Neural progenitor cell (in vitro differentiated cells): ENCODE results near the gene ATP10A. TPM values are rescaled to one million over a fixed set of nuclear protein-coding genes. Genes with fewer than 3 reads are reported as not detected.
A peak's percentile ranks its signal among the peaks of the same experiment; 100 is the strongest.

Source experiments
- DNase-seq: peaks from one replicate; pipeline ENCODE4 v3.0.0-alpha.2; 2016; ENCODE audit warnings: low spot score
- H2AFZ ChIP-seq: fragments of 200-600 bp; sonication (generic); replicated peaks from 2 replicates; pipeline ENCODE4 v1.6.1; 2016; ENCODE audit warnings: antibody characterized with exemption
- H3F3A ChIP-seq: fragments of 200-600 bp; sonication (generic); 2 replicates; pipeline ENCODE4 v1.6.1; 2016; ENCODE audit warnings: antibody characterized with exemption, low read depth
- H3K27ac ChIP-seq: fragments of 200-600 bp; sonication (generic); 2 replicates; pipeline ENCODE4 v1.5.1; 2016; ENCODE audit warnings: mild to moderate bottlenecking
- H3K27me3 ChIP-seq: fragments of 200-600 bp; sonication (generic); 2 replicates; pipeline ENCODE4 v1.6.1; 2016; ENCODE audit warnings: mild to moderate bottlenecking, moderate library complexity
- H3K36me3 ChIP-seq: fragments of 200-600 bp; sonication (generic); 2 replicates; pipeline ENCODE4 v1.5.1; 2016
- H3K4me1 ChIP-seq: fragments of 200-600 bp; sonication (generic); 2 replicates; pipeline ENCODE4 v1.6.1; 2016; ENCODE audit warnings: mixed run types
- H3K4me2 ChIP-seq: fragments of 200-600 bp; sonication (generic); 2 replicates; pipeline ENCODE4 v1.6.1; 2016
- H3K4me3 ChIP-seq: fragments of 200-600 bp; sonication (generic); 2 replicates; pipeline ENCODE4 v1.5.1; 2016
- H3K79me2 ChIP-seq: fragments of 200-600 bp; sonication (generic); 2 replicates; pipeline ENCODE4 v1.6.1; 2016; ENCODE audit warnings: low read depth
- H3K9ac ChIP-seq: fragments of 200-600 bp; sonication (generic); 2 replicates; pipeline ENCODE4 v1.6.1; 2016
- H3K9me3 ChIP-seq: fragments of 200-600 bp; sonication (generic); 2 replicates; pipeline ENCODE4 v1.5.1; 2016; ENCODE audit warnings: low read depth
- H4K20me1 ChIP-seq: fragments of 200-600 bp; sonication (generic); 2 replicates; pipeline ENCODE4 v1.6.1; 2016; ENCODE audit warnings: low read depth
- H3K27ac Mint-ChIP-seq: 3 replicates; pipeline ENCODE4 v1.8.0; 2021; ENCODE audit warnings: mixed read lengths
- H3K27me3 Mint-ChIP-seq: 2 replicates; pipeline ENCODE4 v1.8.0; 2022; ENCODE audit warnings: low read depth, mild to moderate bottlenecking, inconsistent platforms, moderate library complexity, mixed read lengths; ENCODE audit not compliant: insufficient read depth
- H3K36me3 Mint-ChIP-seq: 3 replicates; pipeline ENCODE4 v1.8.0; 2021; ENCODE audit warnings: mixed read lengths
- H3K4me1 Mint-ChIP-seq: 3 replicates; pipeline ENCODE4 v1.8.0; 2021; ENCODE audit warnings: mixed read lengths
- H3K4me3 Mint-ChIP-seq: 3 replicates; pipeline ENCODE4 v1.8.0; 2021; ENCODE audit warnings: mild to moderate bottlenecking, moderate library complexity, mixed read lengths
- H3K9me3 Mint-ChIP-seq: 3 replicates; pipeline ENCODE4 v1.8.0; 2020; ENCODE audit warnings: mixed read lengths
- EZH2 ChIP-seq: fragments of 200-600 bp; sonication (generic); IDR thresholded peaks from 2 replicates; pipeline ENCODE4 v1.6.1; 2017; ENCODE audit warnings: antibody characterized with exemption, mild to moderate bottlenecking, moderate library complexity
- EZH2phosphoT487 ChIP-seq: fragments of 200-600 bp; sonication (generic); IDR thresholded peaks from 2 replicates; pipeline ENCODE4 v1.6.1; 2017; ENCODE audit warnings: antibody characterized with exemption
- total RNA-seq: library from RNA; depleted of rRNA; stranded (reverse); fragments of >200 nt; gene quantifications from 2 replicates; pipeline ENCODE4 v1.2.3, GENCODE V29; 2015; ENCODE audit warnings: low replicate concordance
- TF ChIP-seq, protein P1 (sequence below): fragments of 200-600 bp; sonication (generic); IDR thresholded peaks from 2 replicates; pipeline ENCODE4 v1.5.1; 2017; ENCODE audit warnings: antibody characterized with exemption, mild to moderate bottlenecking

Gene ATP10A
- total RNA-seq, 1 donor from 2014 or later, result 0.32 TPM

DNA sequence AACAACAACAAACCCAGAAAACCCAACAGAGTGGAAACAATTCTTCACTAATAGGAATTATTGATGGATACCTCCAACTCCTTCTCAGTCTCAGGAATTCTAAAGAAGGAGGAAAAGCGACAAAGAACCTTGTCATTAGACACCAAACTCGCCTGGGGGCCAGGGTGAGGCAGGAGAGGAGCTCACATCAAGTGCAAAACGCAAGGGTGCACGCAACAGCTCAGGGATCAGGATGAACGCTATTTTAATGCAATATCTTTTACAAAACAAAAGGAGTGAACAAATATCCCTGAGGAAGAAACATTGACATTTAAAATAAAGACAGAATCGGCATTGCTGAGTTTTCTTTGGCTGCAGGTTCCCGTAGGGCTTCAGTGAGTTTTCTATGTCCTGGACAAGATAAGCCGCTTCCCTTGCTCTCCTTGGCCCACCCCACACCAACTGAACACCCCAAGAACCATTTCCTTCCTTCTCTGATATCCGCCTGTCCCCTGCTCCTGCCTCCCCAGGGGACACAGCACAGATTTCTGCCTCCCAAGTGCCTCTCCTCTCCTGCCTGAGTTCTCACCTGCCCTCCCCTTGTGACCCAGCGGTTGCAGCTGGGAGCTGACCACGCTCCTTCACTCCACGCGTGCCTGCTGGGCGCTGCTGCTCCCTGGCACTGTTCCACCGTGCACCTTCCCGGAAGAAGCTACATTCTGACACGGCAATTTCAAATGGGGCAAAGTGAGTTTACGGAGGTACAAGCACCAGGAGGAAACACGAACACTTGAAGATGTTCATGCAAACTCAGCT lies 63.0 kb downstream of the ATP10A start:
- H3K27me3 Mint-ChIP-seq, result peaks cover 3% of the 10 kb centered on the region
- Histone ChIP-seq H3K27ac (no peak overlapping the region), H3K36me3 (no peaks in the 10 kb centered on the region), H3K79me2 (no peaks in the 10 kb centered on the region), H3K9ac (no peak overlapping the region), H3K4me1 (peaks cover 8% of the 10 kb centered on the region), H3F3A (no peaks in the 10 kb centered on the region), H3K4me3 (no peak overlapping the region), H3K9me3 (no peaks in the 10 kb centered on the region), H3K27me3 (no peaks in the 10 kb centered on the region), H2AFZ (no peak overlapping the region), H4K20me1 (no peaks in the 10 kb centered on the region), H3K4me2 (no peak overlapping the region)
- no peak overlapping the region for H3K4me3 Mint-ChIP-seq
- H3K4me1 Mint-ChIP-seq, result peaks cover 13% of the 10 kb centered on the region
- DNase-seq, result no peak
- H3K9me3 Mint-ChIP-seq, result no peaks in the 10 kb centered on the region
- H3K27ac Mint-ChIP-seq, result peak overlapping the region; percentile 48
- no peak for TF ChIP-seq EZH2phosphoT487
- H3K36me3 Mint-ChIP-seq, result no peaks in the 10 kb centered on the region

DNA sequence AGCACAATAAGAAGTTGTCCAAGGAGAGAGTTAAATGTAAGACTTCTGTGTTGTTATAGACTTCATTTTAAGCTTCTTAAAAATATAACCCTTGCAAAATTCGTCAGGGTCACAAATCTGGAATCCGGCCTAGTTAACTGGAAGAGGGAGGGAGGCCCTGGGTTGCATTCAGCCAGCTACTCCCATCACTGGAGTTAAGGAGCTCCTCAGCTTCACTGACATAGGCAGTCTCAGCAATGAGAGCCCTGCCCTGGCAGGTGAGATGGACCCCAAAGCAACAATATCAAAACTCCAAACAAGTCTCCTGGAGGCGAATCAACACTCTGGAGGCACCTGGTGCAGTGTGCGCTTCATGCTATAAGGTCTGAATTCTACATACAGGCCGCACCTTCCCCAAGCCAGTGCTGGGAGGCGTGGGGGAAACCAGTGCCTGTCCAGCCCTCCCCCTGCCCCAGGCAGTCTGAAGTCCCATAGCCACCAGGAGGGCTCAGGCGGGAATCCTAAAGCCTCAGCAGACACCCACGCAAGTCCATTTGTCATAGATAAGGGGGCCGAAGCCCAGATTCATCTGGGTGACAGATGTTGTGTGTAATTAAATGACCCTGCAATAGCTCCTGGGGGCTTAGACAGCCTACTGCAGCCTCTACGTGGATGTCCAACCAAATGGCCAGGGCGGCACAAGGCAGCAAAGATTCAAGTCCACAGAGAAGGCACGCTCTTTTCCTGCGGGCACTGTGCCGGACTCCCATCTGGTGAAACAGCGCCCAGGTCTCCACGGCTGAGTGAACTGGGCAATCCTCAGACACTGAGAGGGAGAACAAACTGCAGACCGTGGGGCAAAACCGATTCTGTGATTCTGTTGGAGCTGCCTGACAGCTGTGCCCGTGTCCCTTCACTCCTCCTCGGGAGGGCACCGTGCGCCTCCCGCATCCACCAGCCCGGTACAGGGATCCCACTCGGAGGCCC lies 64.9 kb downstream of the ATP10A start:
- Mint-ChIP-seq H3K27ac (peak overlapping the region; percentile 43), H3K4me3 (no peak overlapping the region), H3K9me3 (no peaks in the 10 kb centered on the region), H3K4me1 (peaks cover 15% of the 10 kb centered on the region), H3K27me3 (peaks cover 3% of the 10 kb centered on the region), H3K36me3 (no peaks in the 10 kb centered on the region)
- Histone ChIP-seq H3K4me3 (no peak overlapping the region), H3K9ac (no peak overlapping the region), H3K4me2 (no peak overlapping the region), H4K20me1 (no peaks in the 10 kb centered on the region), H2AFZ (no peak overlapping the region), H3F3A (no peaks in the 10 kb centered on the region), H3K27me3 (no peaks in the 10 kb centered on the region), H3K36me3 (no peaks in the 10 kb centered on the region), H3K79me2 (no peaks in the 10 kb centered on the region), H3K27ac (no peak overlapping the region), H3K4me1 (peaks cover 8% of the 10 kb centered on the region), H3K9me3 (no peaks in the 10 kb centered on the region)
- TF ChIP-seq, protein P1, sequence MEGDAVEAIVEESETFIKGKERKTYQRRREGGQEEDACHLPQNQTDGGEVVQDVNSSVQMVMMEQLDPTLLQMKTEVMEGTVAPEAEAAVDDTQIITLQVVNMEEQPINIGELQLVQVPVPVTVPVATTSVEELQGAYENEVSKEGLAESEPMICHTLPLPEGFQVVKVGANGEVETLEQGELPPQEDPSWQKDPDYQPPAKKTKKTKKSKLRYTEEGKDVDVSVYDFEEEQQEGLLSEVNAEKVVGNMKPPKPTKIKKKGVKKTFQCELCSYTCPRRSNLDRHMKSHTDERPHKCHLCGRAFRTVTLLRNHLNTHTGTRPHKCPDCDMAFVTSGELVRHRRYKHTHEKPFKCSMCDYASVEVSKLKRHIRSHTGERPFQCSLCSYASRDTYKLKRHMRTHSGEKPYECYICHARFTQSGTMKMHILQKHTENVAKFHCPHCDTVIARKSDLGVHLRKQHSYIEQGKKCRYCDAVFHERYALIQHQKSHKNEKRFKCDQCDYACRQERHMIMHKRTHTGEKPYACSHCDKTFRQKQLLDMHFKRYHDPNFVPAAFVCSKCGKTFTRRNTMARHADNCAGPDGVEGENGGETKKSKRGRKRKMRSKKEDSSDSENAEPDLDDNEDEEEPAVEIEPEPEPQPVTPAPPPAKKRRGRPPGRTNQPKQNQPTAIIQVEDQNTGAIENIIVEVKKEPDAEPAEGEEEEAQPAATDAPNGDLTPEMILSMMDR, result no peak
- no peak for TF ChIP-seq EZH2
- TF ChIP-seq EZH2phosphoT487, result no peak
- DNase-seq, result no peak

DNA sequence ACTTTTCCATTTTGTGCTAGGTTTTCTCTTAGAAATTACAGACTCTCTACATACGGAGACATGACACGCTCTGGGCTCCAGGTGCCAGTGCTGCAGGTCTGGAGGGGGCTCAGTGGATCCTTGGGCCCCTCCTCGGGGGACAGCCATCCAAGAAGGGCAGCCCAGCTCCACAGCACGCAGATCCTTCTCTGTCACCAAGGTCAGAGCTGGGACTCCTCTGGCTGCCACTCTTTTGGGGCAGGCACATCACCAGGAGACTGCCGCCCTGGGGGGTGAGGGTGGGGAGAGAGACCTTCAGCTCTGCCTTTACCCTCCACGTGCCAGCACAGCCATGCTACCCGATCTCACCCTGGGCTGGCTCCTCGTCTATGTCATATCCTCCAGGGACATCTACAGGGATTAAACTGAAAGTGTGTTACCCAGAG lies 65.6 kb downstream of the ATP10A start:
- TF ChIP-seq EZH2 (no peak), EZH2phosphoT487 (no peak)
- TF ChIP-seq, protein P1, result no peak
- DNase-seq, result no peak
- H4K20me1 ChIP-seq, result no peaks in the 10 kb centered on the region
- Mint-ChIP-seq H3K27me3 (peaks cover 3% of the 10 kb centered on the region), H3K9me3 (no peaks in the 10 kb centered on the region), H3K4me3 (no peak overlapping the region), H3K27ac (peak overlapping the region; percentile 43), H3K36me3 (no peaks in the 10 kb centered on the region), H3K4me1 (peaks cover 15% of the 10 kb centered on the region)
- H3K79me2 ChIP-seq, result no peaks in the 10 kb centered on the region
- H3K9ac ChIP-seq, result no peak overlapping the region
- no peaks in the 10 kb centered on the region for H3K27me3 ChIP-seq
- peaks cover 8% of the 10 kb centered on the region for H3K4me1 ChIP-seq
- H2AFZ ChIP-seq, result no peak overlapping the region
- H3K36me3 ChIP-seq, result no peaks in the 10 kb centered on the region
- no peak overlapping the region for H3K4me3 ChIP-seq
- H3F3A ChIP-seq, result no peaks in the 10 kb centered on the region
- no peak overlapping the region for H3K27ac ChIP-seq
- no peaks in the 10 kb centered on the region for H3K9me3 ChIP-seq
- H3K4me2 ChIP-seq, result no peak overlapping the region
